ENCODE measurements around the gene TXNDC2. TPM values are rescaled to one million over a fixed set of nuclear protein-coding genes. Genes with fewer than 3 reads are reported as not detected.

The TXNDC2 gene
- total and polyA plus RNA-seq, 9 of the 15 experiments (the other 6 are each of a cell fraction or from before 2014, with no cell fraction given) = 1.2 to 4.9 (median 2.3) TPM

- TF ChIP-seq TGIF2 (CRISPR knock-in tag; IDR thresholded peaks at IDR 0.05) = no peak
- TF ChIP-seq ZNF699 (CRISPR knock-in tag; IDR thresholded peaks at IDR 0.05; ENCODE audit: insufficient replicate concordance) = no peak
- TF ChIP-seq PBX2 (CRISPR knock-in tag; IDR thresholded peaks at IDR 0.05; ENCODE audit: low read depth) = no peak
- TF ChIP-seq PBX2 (tag; conservative IDR thresholded peaks at IDR 0.05; ENCODE audit: low read depth) = peak; percentile 42; the same call in 1 of the 2 replicates
- peak; percentile 99 for TF ChIP-seq NR1H2 (CRISPR knock-in tag; IDR thresholded peaks at IDR 0.05)
- no peak for TF ChIP-seq TCF7L2 (IDR thresholded peaks at IDR 0.05; ENCODE audit: low read depth, low read length)
- TF ChIP-seq RBM17 (IDR thresholded peaks at IDR 0.05; ENCODE audit: borderline replicate concordance, low read depth, low read length) = no peak
- peak; percentile 73 for TF ChIP-seq ZBTB2 (IDR thresholded peaks at IDR 0.05)
- 0 out of 2 replicates have a peak, but pooled peaks have one; percentile 65 for TF ChIP-seq LEF1 (IDR thresholded peaks at IDR 0.05)
- TF ChIP-seq GATAD2A (IDR thresholded peaks at IDR 0.05) = peak; percentile 46; the same call in 1 of the 2 replicates
- TF ChIP-seq CBX1 (IDR thresholded peaks at IDR 0.05; ENCODE audit: low read depth) = 0 out of 2 replicates have a peak, but pooled peaks have one; percentile 28
- TF ChIP-seq ZNF277 (CRISPR knock-in tag; IDR thresholded peaks at IDR 0.05; ENCODE audit: borderline replicate concordance) = no peak
- TF ChIP-seq PHF20 (IDR thresholded peaks at IDR 0.05; ENCODE audit: partially characterized antibody) = peak; percentile 39
- TF ChIP-seq CLOCK (CRISPR knock-in tag; IDR thresholded peaks at IDR 0.05; ENCODE audit: borderline replicate concordance) = no peak
- no peak for TF ChIP-seq E2F5 (CRISPR knock-in tag; IDR thresholded peaks at IDR 0.05)
- peak; percentile 88 for TF ChIP-seq MTA3 (IDR thresholded peaks at IDR 0.05; ENCODE audit: borderline replicate concordance)
- no peak for TF ChIP-seq ZNF232 (CRISPR knock-in tag; IDR thresholded peaks at IDR 0.05)
Observed at GRCh38 chr18:9849407-9850283, 36.1 kb upstream of the TXNDC2 start (continued).

Data from K562 (cell line).